GM13977 (cell line): ENCODE results near the gene IL12RB2.

Source experiments
- DNase-seq: peaks from one replicate; pipeline ENCODE4 v3.0.0; 2012; ENCODE audit warnings: low spot score
- CTCF ChIP-seq: IDR thresholded peaks from 2 replicates; pipeline ENCODE4 v1.5.1; 2012; ENCODE audit warnings: mild to moderate bottlenecking, control low read depth; ENCODE audit not compliant: insufficient read depth; ENCODE audit errors: extremely low read depth, missing control alignments
- in situ Hi-C: fragments of 300-500 bp; cut with MboI; formaldehyde crosslinking; loops from one replicate; pipeline ENCODE4 v1.12.0; 2022; ENCODE audit warnings: low sequenced_read_pairs, low pct_unique_long_range_greater_than_20kb, mixed read lengths, inconsistent platforms; ENCODE audit not compliant: unreplicated experiment

Gene IL12RB2

GRCh38 chr1:67368046-67368514 lies 60.4 kb downstream of the IL12RB2 start:
- in situ Hi-C loops, result no loop called here
- TF ChIP-seq CTCF, result no peak
- no peak for DNase-seq

GRCh38 chr1:67371043-67371442 lies 63.4 kb downstream of the IL12RB2 start:
- no peak for DNase-seq
- in situ Hi-C loops, result no loop called here
- no peak for TF ChIP-seq CTCF

DNA sequence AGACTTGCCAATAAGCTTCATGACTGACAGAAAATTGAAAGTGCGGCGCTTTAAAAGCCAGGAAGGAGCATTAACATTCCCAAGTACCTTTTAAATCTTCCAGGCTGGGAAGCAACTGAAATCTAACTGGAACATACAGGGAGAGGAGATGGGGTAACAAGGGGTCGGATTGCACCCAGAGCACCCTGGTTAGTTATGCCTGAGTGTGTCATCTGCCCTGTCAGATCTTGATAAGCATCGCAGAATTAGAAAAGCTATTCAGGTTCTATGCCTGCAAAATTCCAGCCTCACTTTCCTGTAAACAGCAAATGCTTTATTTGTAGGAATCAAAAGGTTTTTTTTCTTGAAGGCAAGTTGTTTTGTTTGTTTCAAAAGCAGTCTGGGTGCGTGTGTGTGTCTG lies 64.0 kb downstream of the IL12RB2 start:
- TF ChIP-seq CTCF, result no peak
- no peak for DNase-seq
- in situ Hi-C loops, result no loop called here

- TF ChIP-seq CTCF, result no peak
- in situ Hi-C loops, result no loop called here
- no peak for DNase-seq
Observed at GRCh38 chr1:67372136-67372535, 64.5 kb downstream of the IL12RB2 start.

DNA sequence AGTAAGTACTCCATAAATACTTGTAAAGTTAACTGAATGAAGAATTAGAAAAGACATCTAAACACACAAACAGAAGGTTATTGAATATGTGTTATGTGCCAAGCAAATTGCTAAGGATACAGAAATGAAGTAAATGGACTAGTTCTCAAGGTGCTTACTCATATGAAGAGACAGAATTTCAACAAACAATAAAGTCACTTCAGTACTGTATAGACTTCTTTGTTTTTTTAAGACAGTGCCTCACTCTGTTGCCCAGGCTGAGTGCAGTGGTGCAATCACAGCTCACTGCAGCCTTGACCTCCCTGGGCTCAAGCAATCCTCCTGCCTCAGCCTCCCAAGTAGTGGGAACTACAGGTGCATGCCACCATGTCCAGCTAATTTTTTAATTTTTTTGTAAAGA lies 65.2 kb downstream of the IL12RB2 start:
- DNase-seq, result no peak
- in situ Hi-C loops, result no loop called here
- no peak for TF ChIP-seq CTCF

DNA sequence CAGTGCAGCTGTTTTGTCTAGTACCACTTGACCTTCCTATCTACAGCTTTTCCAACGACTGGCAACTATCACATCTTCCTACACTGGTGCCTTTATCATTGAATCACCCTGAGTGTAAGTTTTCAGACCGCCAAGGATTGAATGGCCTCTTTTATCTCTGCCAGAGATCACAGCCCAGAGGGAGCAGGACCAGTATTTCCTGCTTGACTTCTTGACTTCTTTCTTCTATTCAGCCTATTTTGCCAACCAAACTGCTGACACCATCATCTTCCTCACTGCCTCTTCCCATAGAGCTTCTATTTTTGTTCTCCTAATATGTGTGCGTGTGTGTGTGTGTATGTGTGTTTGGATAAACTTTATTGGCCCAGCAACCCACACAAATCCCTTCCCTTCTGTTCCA lies 68.7 kb downstream of the IL12RB2 start:
- no peak for DNase-seq
- TF ChIP-seq CTCF, result no peak
- in situ Hi-C loops, result no loop called here

DNA sequence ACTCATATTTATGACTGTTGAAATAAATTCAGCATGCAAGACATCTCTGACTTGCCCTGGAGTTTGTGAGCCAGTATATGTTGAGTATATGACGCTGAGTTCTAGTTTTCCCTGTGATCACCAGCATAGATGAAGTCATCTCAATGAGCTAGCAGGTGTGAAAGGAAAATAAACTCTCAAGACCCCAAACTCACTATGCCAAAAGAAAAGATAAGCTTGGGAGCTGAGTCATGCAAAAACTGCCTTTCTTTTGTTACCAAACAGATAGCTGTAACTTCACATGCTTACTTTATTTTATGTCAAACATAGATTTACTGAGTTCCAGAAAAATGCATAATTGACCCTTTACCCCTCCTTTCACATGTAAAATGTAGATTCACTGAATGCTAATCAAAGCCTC lies 69.6 kb downstream of the IL12RB2 start:
- no peak for TF ChIP-seq CTCF
- in situ Hi-C loops, result no loop called here
- no peak for DNase-seq
